ENCODE measurements around the gene ENDOD1. TPM values are rescaled to one million over a fixed set of nuclear protein-coding genes. Genes with fewer than 3 reads are reported as not detected.

ENDOD1 gene
- total and polyA plus RNA-seq, 2 experiments from 2014 or later: 2.0 to 2.8 TPM

- no peaks in the 10 kb centered on the region for H3K9me3 ChIP-seq (ENCODE audit: low read depth)
- DNase-seq (ENCODE audit: low read depth in 1 of 2, low spot score in 1 of 2): no peak
- no peak overlapping the region for H3K27ac ChIP-seq
- no peak overlapping the region for H3K4me3 ChIP-seq
- H3K36me3 ChIP-seq: no peaks in the 10 kb centered on the region
- no peaks in the 10 kb centered on the region for H3K4me1 ChIP-seq (ENCODE audit: low read depth)
- TF ChIP-seq CTCF (IDR thresholded peaks at IDR 0.05; ENCODE audit: low read depth, low read length): no peak
- peaks cover 8% of the 10 kb centered on the region for H3K27me3 ChIP-seq
Observed at GRCh38 chr11:95155385-95155784, 65.7 kb downstream of the ENDOD1 start.

- Histone ChIP-seq H3K4me1 (ENCODE audit: low read depth) (no peaks in the 10 kb centered on the region), H3K27me3 (no peaks in the 10 kb centered on the region), H3K27ac (no peak overlapping the region), H3K9me3 (ENCODE audit: low read depth) (no peaks in the 10 kb centered on the region), H3K4me3 (no peak overlapping the region), H3K36me3 (no peaks in the 10 kb centered on the region)
- no peak for TF ChIP-seq CTCF (IDR thresholded peaks at IDR 0.05; ENCODE audit: low read depth, low read length)
- no peak for DNase-seq (ENCODE audit: low read depth in 1 of 2, low spot score in 1 of 2)
Observed at GRCh38 chr11:95156133-95156721, 66.6 kb downstream of the ENDOD1 start.

- Histone ChIP-seq H3K27me3 (no peaks in the 10 kb centered on the region), H3K4me3 (no peak overlapping the region), H3K4me1 (ENCODE audit: low read depth) (no peaks in the 10 kb centered on the region), H3K27ac (no peak overlapping the region), H3K36me3 (no peaks in the 10 kb centered on the region), H3K9me3 (ENCODE audit: low read depth) (no peaks in the 10 kb centered on the region)
- TF ChIP-seq CTCF (IDR thresholded peaks at IDR 0.05; ENCODE audit: low read depth, low read length): no peak
- peak in 1 of 2 donors; percentile 39 for DNase-seq (ENCODE audit: low read depth in 1 of 2, low spot score in 1 of 2)
Observed at GRCh38 chr11:95156916-95157541, 67.4 kb downstream of the ENDOD1 start.

GRCh38 chr11:95157824-95158223 lies 68.2 kb downstream of the ENDOD1 start:
- no peak for TF ChIP-seq CTCF (IDR thresholded peaks at IDR 0.05; ENCODE audit: low read depth, low read length)
- Histone ChIP-seq H3K36me3 (no peaks in the 10 kb centered on the region), H3K27ac (no peak overlapping the region), H3K9me3 (ENCODE audit: low read depth) (no peaks in the 10 kb centered on the region), H3K4me1 (ENCODE audit: low read depth) (no peaks in the 10 kb centered on the region), H3K4me3 (no peak overlapping the region), H3K27me3 (no peaks in the 10 kb centered on the region)
- DNase-seq (ENCODE audit: low read depth in 1 of 2, low spot score in 1 of 2): no peak

- DNase-seq (ENCODE audit: low read depth in 1 of 2, low spot score in 1 of 2): no peak
- H3K27me3 ChIP-seq: no peaks in the 10 kb centered on the region
- no peaks in the 10 kb centered on the region for H3K36me3 ChIP-seq
- no peak for TF ChIP-seq CTCF (IDR thresholded peaks at IDR 0.05; ENCODE audit: low read depth, low read length)
- no peak overlapping the region for H3K4me3 ChIP-seq
- no peaks in the 10 kb centered on the region for H3K9me3 ChIP-seq (ENCODE audit: low read depth)
- no peak overlapping the region for H3K27ac ChIP-seq
- no peaks in the 10 kb centered on the region for H3K4me1 ChIP-seq (ENCODE audit: low read depth)
Observed at GRCh38 chr11:95161248-95161647, 71.6 kb downstream of the ENDOD1 start.
